Ascending aorta (tissue), 2 donors: Measurements from ENCODE around the gene COQ8A. TPM values are rescaled to one million over a fixed set of nuclear protein-coding genes. Genes with fewer than 3 reads are reported as not detected.
"Not testable (repeated sequence)": the region's sequence is repeated elsewhere in the genome, so short reads cannot be mapped to it uniquely, and the experiment has no call there.

ENCODE experiments used
- DNase-seq, 2 donors: peaks; one replicate each; pipeline ENCODE4 v3.0.0-alpha.2; 2019; ENCODE audit warnings: low spot score in 2 of 2
- H3K27ac ChIP-seq, 2 donors: fragments of 200-600 bp; sonication (generic); one replicate each; pipeline ENCODE4 v1.5.1; 2016 to 2017; ENCODE audit warnings: mild to moderate bottlenecking in 1 of 2
- H3K27me3 ChIP-seq: fragments of 200-600 bp; sonication (generic); one replicate; pipeline ENCODE4 v1.5.1; 2017
- H3K36me3 ChIP-seq, 2 donors: fragments of 200-600 bp; sonication (generic); one replicate each; pipeline ENCODE4 v1.5.1; 2016
- H3K4me1 ChIP-seq, 2 donors: fragments of 200-600 bp; sonication (generic); one replicate each; pipeline ENCODE4 v1.5.1; 2016 to 2017; ENCODE audit warnings: mild to moderate bottlenecking in 1 of 2
- H3K4me3 ChIP-seq, 2 donors: fragments of 200-600 bp; sonication (generic); one replicate each; pipeline ENCODE4 v1.5.1; 2016 to 2017; ENCODE audit warnings: mild to moderate bottlenecking in 1 of 2
- H3K9me3 ChIP-seq, 2 donors: fragments of 200-600 bp; sonication (generic); one replicate each; pipeline ENCODE4 v1.5.1; 2016
- intact Hi-C: fragments of 100-400 bp; cut with DNase I; formaldehyde crosslinking; loops from one replicate; pipeline ENCODE4 v1.15.1; 2023
- total RNA-seq: library from RNA; depleted of rRNA; stranded (reverse); fragments of >200 nt; gene quantifications from one replicate; pipeline ENCODE4 v1.1.0, GENCODE V29; 2016
- TF ChIP-seq, protein P1 (sequence below), 3 experiments: fragments of 200-600 bp in 2 of 3; fragments of 450-650 bp in 1 of 3; sonication (generic) in 2 of 3; IDR thresholded peaks; one replicate each; pipeline ENCODE4 v1.5.1; 2016 to 2019; ENCODE audit warnings: antibody characterized with exemption in 3 of 3, mild to moderate bottlenecking in 1 of 3, moderate library complexity in 1 of 3

Gene COQ8A
- total RNA-seq, 1 donor from 2014 or later = 42.4 TPM

DNA sequence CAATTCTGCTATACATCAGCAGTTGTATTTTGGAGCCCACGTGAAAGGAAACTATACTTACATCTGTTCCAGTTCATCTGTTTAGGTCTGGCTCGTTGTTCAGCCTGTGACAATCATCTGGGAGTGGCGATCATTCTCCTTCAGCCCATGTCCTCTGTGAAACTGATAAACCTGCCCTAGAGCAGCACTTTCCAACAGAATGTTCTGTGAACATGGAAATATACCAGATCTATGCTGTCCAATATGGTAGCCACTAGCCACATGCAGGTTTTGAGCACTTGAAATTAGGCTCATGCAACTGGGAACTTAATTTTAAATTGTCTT is 24.5 kb upstream of the COQ8A start:
- peaks cover 0 to 5% of the 10 kb centered on the region in 2 donors for H3K36me3 ChIP-seq
- no peaks in the 10 kb centered on the region for H3K4me1 ChIP-seq
- no peak for DNase-seq
- H3K27me3 ChIP-seq = no peaks in the 10 kb centered on the region
- no peak overlapping the region for H3K27ac ChIP-seq
- TF ChIP-seq, protein P1, sequence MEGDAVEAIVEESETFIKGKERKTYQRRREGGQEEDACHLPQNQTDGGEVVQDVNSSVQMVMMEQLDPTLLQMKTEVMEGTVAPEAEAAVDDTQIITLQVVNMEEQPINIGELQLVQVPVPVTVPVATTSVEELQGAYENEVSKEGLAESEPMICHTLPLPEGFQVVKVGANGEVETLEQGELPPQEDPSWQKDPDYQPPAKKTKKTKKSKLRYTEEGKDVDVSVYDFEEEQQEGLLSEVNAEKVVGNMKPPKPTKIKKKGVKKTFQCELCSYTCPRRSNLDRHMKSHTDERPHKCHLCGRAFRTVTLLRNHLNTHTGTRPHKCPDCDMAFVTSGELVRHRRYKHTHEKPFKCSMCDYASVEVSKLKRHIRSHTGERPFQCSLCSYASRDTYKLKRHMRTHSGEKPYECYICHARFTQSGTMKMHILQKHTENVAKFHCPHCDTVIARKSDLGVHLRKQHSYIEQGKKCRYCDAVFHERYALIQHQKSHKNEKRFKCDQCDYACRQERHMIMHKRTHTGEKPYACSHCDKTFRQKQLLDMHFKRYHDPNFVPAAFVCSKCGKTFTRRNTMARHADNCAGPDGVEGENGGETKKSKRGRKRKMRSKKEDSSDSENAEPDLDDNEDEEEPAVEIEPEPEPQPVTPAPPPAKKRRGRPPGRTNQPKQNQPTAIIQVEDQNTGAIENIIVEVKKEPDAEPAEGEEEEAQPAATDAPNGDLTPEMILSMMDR (IDR thresholded peaks at IDR 0.05) = no peak
- intact Hi-C loops = no loop called here
- H3K4me3 ChIP-seq = no peak overlapping the region
- H3K9me3 ChIP-seq = no peaks in the 10 kb centered on the region

DNA sequence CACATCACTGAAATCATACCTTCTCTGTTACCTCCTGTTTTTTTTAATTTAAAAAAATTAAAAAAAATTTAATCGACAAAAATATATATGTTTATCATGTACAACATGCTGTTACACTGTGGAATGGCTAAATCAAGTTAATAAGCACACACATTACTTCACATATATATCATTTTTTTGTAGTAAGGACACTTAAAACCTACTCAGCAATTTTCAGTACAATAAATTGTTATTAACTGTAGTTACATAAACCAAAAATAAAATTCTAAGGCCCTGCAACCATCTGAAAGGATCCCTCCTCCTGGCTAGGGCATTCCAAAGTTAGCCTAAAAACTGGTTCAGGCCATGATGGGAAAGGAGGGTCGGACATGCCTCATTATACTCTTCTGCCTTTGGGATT is 23.6 kb upstream of the COQ8A start:
- intact Hi-C loops = no loop called here
- Histone ChIP-seq H3K27ac (no peak overlapping the region), H3K27me3 (no peaks in the 10 kb centered on the region), H3K36me3 (peaks cover 0 to 5% of the 10 kb centered on the region in 2 donors), H3K4me1 (no peaks in the 10 kb centered on the region), H3K9me3 (no peaks in the 10 kb centered on the region), H3K4me3 (no peak overlapping the region)
- no peak for DNase-seq
- TF ChIP-seq, protein P1 (IDR thresholded peaks at IDR 0.05) = no peak

DNA sequence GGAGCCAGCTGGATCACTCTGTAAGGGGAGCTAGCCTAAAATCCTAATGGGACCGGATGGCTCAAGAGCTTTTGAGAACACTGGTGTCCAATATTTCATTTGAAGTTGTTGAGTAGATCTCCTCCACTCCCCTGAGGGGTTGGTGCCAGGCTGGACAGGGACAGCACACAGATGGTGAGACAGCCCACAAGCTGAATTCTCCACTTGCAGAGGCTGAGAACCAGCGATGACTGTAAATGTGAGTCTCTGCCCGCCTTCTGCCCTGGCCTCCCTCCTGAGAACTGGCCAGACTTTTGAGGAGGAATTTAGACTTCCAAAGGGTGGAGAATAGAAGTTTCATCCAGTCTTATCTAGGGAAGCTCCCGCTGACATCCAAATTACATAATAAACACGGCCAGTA is 20.5 kb upstream of the COQ8A start:
- Histone ChIP-seq H3K4me3 (no peak overlapping the region), H3K27me3 (no peaks in the 10 kb centered on the region), H3K4me1 (no peaks in the 10 kb centered on the region), H3K9me3 (no peaks in the 10 kb centered on the region), H3K36me3 (peaks cover 0 to 5% of the 10 kb centered on the region in 2 donors), H3K27ac (no peak overlapping the region)
- TF ChIP-seq, protein P1 (IDR thresholded peaks at IDR 0.05) = no peak
- no peak for DNase-seq
- intact Hi-C loops = no loop called here

DNA sequence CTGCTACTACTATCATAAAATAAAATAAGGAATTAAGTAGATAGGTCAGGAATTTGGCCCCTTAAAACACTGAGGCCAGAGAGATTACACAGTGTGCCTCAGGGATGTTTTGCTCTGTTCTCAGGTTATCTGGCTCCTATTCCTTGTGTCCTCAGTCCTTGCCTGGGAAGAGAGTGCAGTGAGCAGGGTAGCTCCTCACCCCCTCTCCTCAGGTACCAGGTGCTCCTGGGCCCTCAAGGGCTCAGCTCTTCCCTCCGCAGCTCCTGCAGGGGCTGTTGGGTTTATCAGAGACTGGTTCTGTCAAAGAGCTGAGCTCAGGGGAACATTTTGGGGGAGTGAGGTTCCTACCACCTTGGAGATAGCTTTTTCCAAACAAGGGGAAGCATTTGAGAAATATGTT is 20.1 kb upstream of the COQ8A start:
- H3K9me3 ChIP-seq = no peaks in the 10 kb centered on the region
- DNase-seq = no peak
- no peak overlapping the region for H3K4me3 ChIP-seq
- H3K27me3 ChIP-seq = no peaks in the 10 kb centered on the region
- intact Hi-C loops = no loop called here
- TF ChIP-seq, protein P1 (IDR thresholded peaks at IDR 0.05) = no peak
- H3K27ac ChIP-seq = no peak overlapping the region
- H3K4me1 ChIP-seq = no peaks in the 10 kb centered on the region
- H3K36me3 ChIP-seq = peaks cover 0 to 5% of the 10 kb centered on the region in 2 donors

DNA sequence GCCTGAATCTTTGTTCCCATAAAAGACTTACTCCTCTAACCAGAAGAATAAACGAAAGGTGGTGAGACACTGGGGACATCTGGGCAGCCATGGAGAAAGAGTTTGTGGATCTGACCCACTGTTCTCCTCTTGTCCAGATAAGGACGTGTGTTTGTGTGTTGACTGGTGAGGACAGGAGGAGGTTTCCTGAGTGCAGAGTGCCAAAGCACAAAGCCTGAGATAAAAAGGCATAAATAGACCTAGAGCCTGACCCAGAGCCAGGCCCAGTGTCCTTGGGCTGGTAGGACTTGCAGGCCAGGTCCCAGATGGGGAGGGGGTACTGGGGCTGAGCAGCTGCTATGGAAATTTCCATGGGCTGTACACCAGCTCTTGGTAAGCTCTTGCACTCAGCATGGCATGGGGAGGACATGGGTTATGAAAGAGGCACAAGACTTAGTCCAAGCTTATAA is 19.6 kb upstream of the COQ8A start:
- intact Hi-C loops = no loop called here
- no peak for DNase-seq
- no peaks in the 10 kb centered on the region for H3K4me1 ChIP-seq
- H3K27ac ChIP-seq = no peak overlapping the region
- no peak overlapping the region for H3K4me3 ChIP-seq
- TF ChIP-seq, protein P1 (IDR thresholded peaks at IDR 0.05) = no peak
- no peaks in the 10 kb centered on the region for H3K27me3 ChIP-seq
- no peaks in the 10 kb centered on the region for H3K9me3 ChIP-seq
- H3K36me3 ChIP-seq = peaks cover 0 to 5% of the 10 kb centered on the region in 2 donors

DNA sequence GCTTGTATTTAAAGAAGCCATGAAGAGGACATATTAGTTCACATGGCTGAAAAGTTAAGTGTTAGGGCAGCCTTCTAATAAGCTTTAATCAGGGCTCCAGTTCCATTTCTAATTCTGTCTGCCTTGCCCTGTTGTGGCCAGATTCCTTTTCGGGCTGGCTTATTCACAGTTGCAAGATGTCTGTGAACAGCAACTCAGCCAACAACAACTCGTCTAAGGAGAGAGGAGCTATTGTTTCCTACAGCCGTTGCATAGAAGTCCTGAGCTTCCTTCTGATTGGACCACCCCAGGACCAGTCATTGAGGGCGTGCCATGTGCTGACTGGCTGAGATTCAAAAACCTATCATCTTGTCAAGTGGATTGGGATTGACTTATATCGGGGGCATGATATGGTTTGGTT is 18.6 kb upstream of the COQ8A start:
- H3K27ac ChIP-seq = no peak overlapping the region
- no peaks in the 10 kb centered on the region for H3K4me1 ChIP-seq
- H3K4me3 ChIP-seq = no peak overlapping the region
- no peaks in the 10 kb centered on the region for H3K27me3 ChIP-seq
- intact Hi-C loops = no loop called here
- no peak for DNase-seq
- TF ChIP-seq, protein P1 (IDR thresholded peaks at IDR 0.05) = no peak
- no peaks in the 10 kb centered on the region for H3K9me3 ChIP-seq
- peaks cover 0 to 5% of the 10 kb centered on the region in 2 donors for H3K36me3 ChIP-seq

DNA sequence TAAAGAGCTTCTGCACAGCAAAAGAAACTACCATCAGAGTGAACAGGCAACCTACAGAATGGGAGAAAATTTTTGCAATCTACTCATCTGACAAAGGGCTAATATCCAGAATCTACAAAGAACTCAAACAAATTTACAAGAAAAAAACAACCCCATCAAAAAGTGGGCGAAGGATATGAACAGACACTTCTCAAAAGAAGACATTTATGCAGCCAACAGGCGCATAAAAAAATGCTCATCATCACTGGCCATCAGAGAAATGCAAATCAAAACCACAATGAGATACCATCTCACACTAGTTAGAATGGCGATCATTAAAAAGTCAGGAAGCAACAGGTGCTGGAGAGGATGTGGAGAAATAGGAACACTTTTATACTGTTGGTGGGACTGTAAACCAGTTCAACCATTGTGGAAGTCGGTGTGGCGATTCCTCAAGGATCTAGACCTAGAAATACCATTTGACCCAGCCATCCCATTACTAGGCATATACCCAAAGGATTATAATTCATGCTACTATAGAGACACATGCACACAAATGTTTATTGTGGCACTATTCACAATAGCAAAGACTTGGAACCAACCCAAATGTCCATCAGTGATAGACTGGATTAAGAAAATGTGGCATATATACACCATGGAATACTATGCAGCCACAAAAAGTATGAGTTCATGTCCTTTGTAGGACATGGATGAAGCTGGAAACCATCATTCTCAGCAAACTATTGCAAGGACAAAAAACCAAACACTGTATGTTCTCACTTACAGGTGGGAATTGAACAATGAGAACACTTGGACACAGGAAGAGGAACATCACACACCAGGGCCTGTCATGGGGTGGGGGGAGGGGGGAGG is 10.6 kb upstream of the COQ8A start:
- not testable (repeated sequence) for H3K9me3 ChIP-seq

More for the DNA sequence above, 10.6 kb upstream of the COQ8A start:
- H3K4me3 ChIP-seq, H3K4me1 ChIP-seq, intact Hi-C loops, DNase-seq, H3K36me3 ChIP-seq, H3K27me3 ChIP-seq, H3K27ac ChIP-seq: not testable (repeated sequence)
